Measurements from ENCODE around the gene CCDC141.

The CCDC141 gene

DNA sequence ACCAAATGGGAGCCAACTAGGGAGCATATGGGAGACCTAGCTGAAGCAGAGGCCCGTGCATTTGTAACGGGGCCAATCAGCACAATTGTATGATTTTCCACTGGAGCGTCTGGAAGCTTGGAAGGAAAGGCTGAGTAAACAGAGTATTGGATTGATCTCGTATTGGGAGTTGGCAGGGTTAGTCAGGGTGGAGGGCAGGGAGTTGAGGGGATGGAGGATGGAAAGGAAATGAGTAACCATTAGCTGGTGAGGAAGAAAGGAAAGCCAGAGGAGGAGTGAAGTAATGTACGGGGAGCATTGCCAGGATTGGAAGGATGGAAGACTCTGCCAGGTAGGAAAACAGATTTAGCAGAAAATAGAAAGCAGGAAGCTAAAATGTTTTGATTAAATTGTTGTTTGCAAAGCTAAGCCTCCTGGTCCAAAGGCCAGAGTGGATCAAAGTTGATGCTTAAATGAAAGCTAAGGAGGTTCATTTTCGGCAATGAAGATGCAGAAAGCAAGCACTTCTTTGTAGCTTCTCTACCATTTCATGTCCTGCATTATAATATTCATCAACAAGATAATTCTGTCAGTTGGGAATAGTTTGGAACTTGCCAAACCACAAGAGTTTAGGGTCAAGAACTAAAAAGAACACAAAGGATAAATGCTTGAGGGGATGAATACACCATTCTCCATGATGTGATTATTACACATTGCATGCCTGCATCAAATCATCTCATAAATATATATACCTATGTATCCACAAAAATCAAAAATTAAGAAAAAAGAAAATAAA is 167.1 kb downstream of the CCDC141 start:
- H3K27ac ChIP-seq: no peak overlapping the region
- no peak for TF ChIP-seq ZFX (IDR thresholded peaks at IDR 0.05; ENCODE audit: borderline replicate concordance)
- TF ChIP-seq, protein P1, sequence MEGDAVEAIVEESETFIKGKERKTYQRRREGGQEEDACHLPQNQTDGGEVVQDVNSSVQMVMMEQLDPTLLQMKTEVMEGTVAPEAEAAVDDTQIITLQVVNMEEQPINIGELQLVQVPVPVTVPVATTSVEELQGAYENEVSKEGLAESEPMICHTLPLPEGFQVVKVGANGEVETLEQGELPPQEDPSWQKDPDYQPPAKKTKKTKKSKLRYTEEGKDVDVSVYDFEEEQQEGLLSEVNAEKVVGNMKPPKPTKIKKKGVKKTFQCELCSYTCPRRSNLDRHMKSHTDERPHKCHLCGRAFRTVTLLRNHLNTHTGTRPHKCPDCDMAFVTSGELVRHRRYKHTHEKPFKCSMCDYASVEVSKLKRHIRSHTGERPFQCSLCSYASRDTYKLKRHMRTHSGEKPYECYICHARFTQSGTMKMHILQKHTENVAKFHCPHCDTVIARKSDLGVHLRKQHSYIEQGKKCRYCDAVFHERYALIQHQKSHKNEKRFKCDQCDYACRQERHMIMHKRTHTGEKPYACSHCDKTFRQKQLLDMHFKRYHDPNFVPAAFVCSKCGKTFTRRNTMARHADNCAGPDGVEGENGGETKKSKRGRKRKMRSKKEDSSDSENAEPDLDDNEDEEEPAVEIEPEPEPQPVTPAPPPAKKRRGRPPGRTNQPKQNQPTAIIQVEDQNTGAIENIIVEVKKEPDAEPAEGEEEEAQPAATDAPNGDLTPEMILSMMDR (IDR thresholded peaks at IDR 0.05): no peak

DNA sequence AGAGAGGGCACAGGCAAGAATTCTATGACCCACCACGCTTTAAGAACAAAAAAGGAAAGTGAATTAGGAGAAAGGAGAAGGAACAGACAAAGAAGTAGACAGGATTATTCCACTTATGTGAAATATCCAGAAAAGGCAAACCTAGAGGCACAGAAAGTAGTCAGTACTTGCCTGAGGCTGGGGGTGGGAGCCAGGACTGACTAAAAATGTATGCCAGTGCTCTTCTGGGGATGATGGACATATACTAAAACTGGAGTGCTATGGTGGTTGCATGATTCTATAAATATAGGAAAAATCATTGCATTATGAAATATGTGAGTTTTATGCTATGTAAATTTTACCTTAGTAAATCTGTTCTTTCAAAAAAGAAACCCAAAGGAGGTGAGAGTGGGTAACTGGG is 168.9 kb downstream of the CCDC141 start:
- H3K27ac ChIP-seq: no peak overlapping the region
- TF ChIP-seq, protein P1 (IDR thresholded peaks at IDR 0.05): no peak
- TF ChIP-seq ZFX (IDR thresholded peaks at IDR 0.05; ENCODE audit: borderline replicate concordance): no peak

DNA sequence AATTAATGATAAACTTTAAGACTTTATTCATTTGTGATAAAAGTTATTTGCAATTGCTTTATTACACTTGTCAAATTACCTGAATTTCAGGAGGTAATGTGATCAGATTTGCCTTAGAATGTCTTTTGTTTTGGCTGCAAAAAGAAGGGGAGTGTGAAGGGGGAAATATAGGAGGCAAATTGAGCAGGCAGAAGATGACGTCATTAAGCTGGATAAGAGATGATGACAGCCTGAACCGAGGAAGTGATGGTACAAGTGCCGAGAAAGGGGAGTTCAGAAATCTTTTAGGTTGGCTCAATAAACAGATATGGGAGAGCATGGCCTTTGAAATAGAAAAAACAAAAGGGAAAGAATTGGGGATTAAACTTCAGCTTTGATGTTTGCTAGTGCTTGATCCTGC is 169.7 kb downstream of the CCDC141 start:
- TF ChIP-seq, protein P1 (IDR thresholded peaks at IDR 0.05): no peak
- no peak for TF ChIP-seq ZFX (IDR thresholded peaks at IDR 0.05; ENCODE audit: borderline replicate concordance)
- no peak overlapping the region for H3K27ac ChIP-seq

DNA sequence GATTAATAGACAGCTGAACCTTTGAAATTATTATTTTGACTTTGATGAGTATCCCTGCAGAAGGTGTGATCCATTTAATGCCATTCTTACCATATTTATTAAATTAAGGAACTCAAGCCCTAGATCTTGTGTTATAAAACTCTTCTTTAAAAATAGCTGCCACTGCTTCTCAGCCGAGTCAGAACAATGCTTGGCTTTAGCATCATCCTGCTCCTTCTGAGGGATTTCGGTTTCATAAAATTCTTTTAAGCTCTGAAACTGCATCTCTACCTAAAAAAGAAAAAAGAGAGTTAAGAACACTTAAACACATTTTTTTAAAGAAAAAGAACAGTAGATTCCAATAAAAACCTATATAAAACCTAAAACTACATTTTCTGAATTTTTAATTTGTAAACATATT is 172.1 kb downstream of the CCDC141 start:
- TF ChIP-seq, protein P1 (IDR thresholded peaks at IDR 0.05): no peak
- no peak for TF ChIP-seq ZFX (IDR thresholded peaks at IDR 0.05; ENCODE audit: borderline replicate concordance)
- H3K27ac ChIP-seq: no peak overlapping the region

DNA sequence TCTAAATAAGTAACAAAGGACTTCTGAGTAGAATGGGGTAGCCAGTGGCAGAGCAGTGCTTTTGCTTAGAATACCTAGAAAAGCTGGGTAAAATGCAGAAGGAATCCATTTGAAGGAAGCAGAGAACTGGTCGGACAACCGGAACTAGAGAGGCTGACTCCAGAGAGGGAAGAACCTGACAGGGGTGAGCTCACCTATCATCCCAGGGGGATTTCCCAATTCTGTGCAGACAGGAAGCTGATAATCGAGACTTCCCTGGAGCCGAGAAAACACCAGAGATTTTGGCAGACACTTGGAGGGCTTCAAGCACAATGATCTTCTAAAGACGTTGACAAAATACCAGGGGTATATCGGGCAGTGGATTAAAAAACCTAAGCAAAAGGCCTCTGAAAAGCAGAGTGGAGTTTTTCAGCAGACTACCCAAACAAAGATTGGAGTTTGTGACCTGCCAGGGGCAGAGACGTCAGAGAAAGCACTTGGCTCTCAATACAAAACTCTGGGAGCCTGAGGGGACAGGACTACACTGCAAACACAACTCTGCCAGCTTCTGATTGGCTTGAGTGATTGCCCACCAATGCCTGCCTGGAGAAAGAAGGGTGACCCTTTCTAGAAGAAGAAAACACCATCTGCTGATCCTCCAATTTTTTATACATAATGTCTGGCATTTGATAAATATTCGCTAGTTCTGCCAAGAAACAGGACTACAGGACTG is 175.3 kb downstream of the CCDC141 start:
- no peak overlapping the region for H3K27ac ChIP-seq
- no peak for TF ChIP-seq ZFX (IDR thresholded peaks at IDR 0.05; ENCODE audit: borderline replicate concordance)
- TF ChIP-seq, protein P1 (IDR thresholded peaks at IDR 0.05): no peak

DNA sequence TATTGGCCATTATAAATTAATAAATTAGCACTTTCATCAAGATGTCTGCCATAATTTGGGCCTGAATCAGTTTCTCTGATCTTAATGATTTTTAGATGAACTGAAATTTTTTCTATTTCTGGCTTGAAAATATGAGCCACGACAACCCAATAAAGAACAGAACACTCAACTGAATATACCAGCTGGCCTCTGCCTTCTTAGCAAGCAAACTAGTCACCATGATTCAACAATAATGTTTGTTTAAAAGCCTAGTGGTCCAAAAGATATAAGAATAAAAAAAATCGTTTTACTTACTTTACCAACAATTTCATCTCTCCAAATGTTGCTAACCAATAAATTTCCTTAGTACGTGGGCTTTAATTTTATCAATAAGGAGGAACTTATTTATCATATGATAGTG is 176.0 kb downstream of the CCDC141 start:
- H3K27ac ChIP-seq: no peak overlapping the region
- TF ChIP-seq ZFX (IDR thresholded peaks at IDR 0.05; ENCODE audit: borderline replicate concordance): no peak

DNA sequence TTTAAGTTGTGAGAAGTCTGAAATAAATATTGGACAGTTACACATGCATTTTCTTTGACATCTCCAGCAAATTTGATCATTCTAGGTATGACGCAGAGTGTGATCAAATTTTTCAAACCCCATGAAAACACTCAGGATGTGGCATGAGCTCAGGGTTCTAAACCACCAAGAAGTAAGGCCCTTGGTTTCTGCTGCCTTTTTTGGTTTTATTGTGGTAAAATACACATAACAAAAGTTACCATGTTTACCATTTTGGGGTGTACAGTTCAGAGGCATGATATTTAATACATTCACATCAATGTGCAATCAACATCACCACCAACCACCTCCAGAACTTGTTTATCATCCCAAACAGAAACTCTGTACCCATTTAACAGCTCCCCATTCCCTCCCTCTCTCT is 178.4 kb downstream of the CCDC141 start:
- H3K27ac ChIP-seq: no peak overlapping the region
- TF ChIP-seq ZFX (IDR thresholded peaks at IDR 0.05; ENCODE audit: borderline replicate concordance): no peak
- TF ChIP-seq, protein P1 (IDR thresholded peaks at IDR 0.05): no peak
